GM12878 (cell line): ENCODE measurements around the gene CSRNP2. TPM values are rescaled to one million over a fixed set of nuclear protein-coding genes. Genes with fewer than 3 reads are reported as not detected.
A peak's percentile ranks its signal among the peaks of the same experiment; 100 is the strongest.

ENCODE experiments used
- BHLHE40 ChIP-seq, 2 experiments: fragments of 450-650 bp in 1 of 2; IDR thresholded peaks; 2 replicates each; pipeline ENCODE4 v1.6.1; 2011 to 2017; ENCODE audit warnings: low read depth in 2 of 2, borderline replicate concordance in 1 of 2, improper control_type of control experiment in 1 of 2, low read length in 1 of 2, mild to moderate bottlenecking in 1 of 2
- CHD2 ChIP-seq: IDR thresholded peaks from 2 replicates; pipeline ENCODE4 v1.6.1; 2011; ENCODE audit warnings: low read depth, low read length, improper control_type of control experiment, borderline replicate concordance
- ESRRA ChIP-seq: IDR thresholded peaks from 2 replicates; pipeline ENCODE4 v1.6.1; 2012; ENCODE audit warnings: mild to moderate bottlenecking, low read length, improper control_type of control experiment
- FOS ChIP-seq: IDR thresholded peaks from 3 replicates; pipeline ENCODE4 v1.6.1; 2011; ENCODE audit warnings: borderline replicate concordance; ENCODE audit not compliant: insufficient read length; ENCODE audit errors: extremely low read depth
- HDAC6 ChIP-seq: fragments of 200-600 bp; sonication (generic); IDR thresholded peaks from one replicate; pipeline ENCODE4 v1.8.0; 2017; ENCODE audit warnings: antibody characterized with exemption; ENCODE audit not compliant: unreplicated experiment
- IKZF1 ChIP-seq: fragments of 450-650 bp; conservative IDR thresholded peaks from 2 replicates; pipeline ENCODE4 v1.6.1; 2017; ENCODE audit warnings: antibody characterized with exemption, mild to moderate bottlenecking
- LARP7 ChIP-seq: fragments of 450-650 bp; IDR thresholded peaks from 2 replicates; pipeline ENCODE4 v1.6.1; 2017; ENCODE audit warnings: mild to moderate bottlenecking
- NFYB ChIP-seq: IDR thresholded peaks from 2 replicates; pipeline ENCODE4 v1.6.1; 2011; ENCODE audit warnings: low read depth, mild to moderate bottlenecking, low read length, improper control_type of control experiment, moderate library complexity; ENCODE audit not compliant: insufficient read depth
- NR2C1 ChIP-seq: fragments of 450-650 bp; IDR thresholded peaks from 2 replicates; pipeline ENCODE4 v1.6.1; 2017; ENCODE audit warnings: antibody characterized with exemption, mild to moderate bottlenecking, moderate library complexity
- POLR2A ChIP-seq: IDR thresholded peaks from 2 replicates; pipeline ENCODE4 v1.6.1; 2011; ENCODE audit warnings: low read depth, mild to moderate bottlenecking, low read length
- SIN3A ChIP-seq: IDR thresholded peaks from 2 replicates; pipeline ENCODE4 v1.6.1; 2012; ENCODE audit warnings: low read depth, low read length, improper control_type of control experiment
- SMARCA5 ChIP-seq: fragments of 450-650 bp; IDR thresholded peaks from 2 replicates; pipeline ENCODE4 v1.6.1; 2017; ENCODE audit warnings: mild to moderate bottlenecking
- ZZZ3 ChIP-seq: IDR thresholded peaks from 2 replicates; pipeline ENCODE4 v1.6.1; 2011; ENCODE audit warnings: low read depth; ENCODE audit not compliant: control insufficient read depth, insufficient read length
- polyA plus RNA-seq, 11 experiments: library from polyadenylated mRNA; depleted of rRNA in 4 of 11; unstranded in 6 of 11; stranded (reverse) in 5 of 11; fragments of >200 nt; fragmentation: Nextera tagmentation in 4 of 11; fragmentation: Illumina TruSeq in 1 of 11; extraction: Ambion mirVana in 4 of 11; extraction: Trizol in 1 of 11; gene quantifications; 1 replicate in 1 of 11; 2 replicates in 10 of 11; pipeline versions ENCODE4 v1.2.1 to v1.2.3, GENCODE V29; 2011 to 2016; ENCODE audit warnings: inconsistent platforms in 2 of 11, missing spikeins in 2 of 11, low read depth in 1 of 11
- total RNA-seq, 4 experiments: library from RNA; depleted of rRNA in 3 of 4; stranded (reverse); fragments of >200 nt in 3 of 4; fragmentation: Illumina TruSeq in 1 of 4; extraction: Trizol in 1 of 4; gene quantifications; 2 replicates each; pipeline versions ENCODE4 v1.2.1 to v1.2.3, GENCODE V29; 2013 to 2021
- TF ChIP-seq, protein P1 (sequence below): fragments of 450-650 bp; formaldehyde crosslinking; IDR thresholded peaks from 2 replicates; pipeline ENCODE4 v1.4.0; 2022; ENCODE audit warnings: mild to moderate bottlenecking, moderate library complexity
- TF ChIP-seq, protein P2 (sequence below): fragments of 450-650 bp; IDR thresholded peaks from 2 replicates; pipeline ENCODE4 v1.6.1; 2018; ENCODE audit warnings: mild to moderate bottlenecking, low read depth, moderate library complexity; ENCODE audit not compliant: partially characterized antibody
- TF ChIP-seq, protein P3 (sequence below): fragments of 450-650 bp; IDR thresholded peaks from 2 replicates; pipeline ENCODE4 v1.6.1; 2017; ENCODE audit warnings: low read depth, mild to moderate bottlenecking, moderate library complexity

Gene CSRNP2
- total and polyA plus RNA-seq, 10 of the 15 experiments (the other 5 are each of a cell fraction or from before 2014, with no cell fraction given), result 1.2 to 12.1 (median 6.3) TPM

DNA sequence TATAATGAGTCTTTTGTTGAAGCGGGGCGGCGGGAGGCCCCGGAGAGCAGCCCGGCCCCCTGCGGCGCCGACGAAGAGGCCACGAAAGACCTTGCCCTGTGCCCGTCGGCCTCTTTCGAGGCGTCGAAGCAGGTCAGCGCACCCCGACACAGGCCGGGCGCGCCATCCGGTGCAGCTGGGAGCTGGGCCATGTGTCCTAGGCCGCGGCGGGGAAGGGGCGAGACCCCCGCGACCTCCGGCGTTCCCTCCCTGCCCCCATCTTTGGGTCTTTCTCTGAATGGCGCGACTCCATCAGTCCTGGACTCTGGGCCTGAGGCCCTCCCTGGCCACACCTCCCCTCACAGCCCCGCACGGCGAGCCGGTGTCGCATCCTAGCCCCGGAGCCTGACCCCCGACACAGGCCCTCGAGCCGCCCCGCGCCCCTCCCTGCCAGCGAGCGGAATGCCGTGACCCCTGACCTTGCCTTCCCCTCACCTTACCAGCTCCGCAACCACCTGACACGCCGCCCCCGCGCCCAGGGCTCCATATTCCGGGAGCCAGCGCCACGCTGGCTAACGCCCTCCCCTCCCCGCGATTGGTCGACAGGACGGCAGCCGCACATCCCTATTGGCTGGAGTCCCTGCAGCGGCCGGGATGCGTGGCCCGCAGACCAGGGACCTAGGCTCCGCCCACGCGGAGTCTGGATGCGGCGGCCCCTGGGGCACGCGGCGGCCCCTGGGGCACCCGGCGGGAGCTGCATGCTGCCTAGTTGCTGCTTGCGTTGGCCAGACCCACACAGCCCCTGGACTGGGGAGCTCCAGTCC, 57.4 kb downstream of the CSRNP2 start, which contains the start of gene SLC11A2 (continued):
- TF ChIP-seq LARP7 (peak; percentile 65; the same call in 1 of the 2 replicates), CHD2 (peak; percentile 81), BHLHE40 (IDR thresholded peaks at IDR 0.05; ENCODE audit: borderline replicate concordance in 1 of 2, low read depth in 2 of 2, low read length in 1 of 2) (peak; percentile 55 to 85; a peak in 3 of 4 replicates), SIN3A (peak; percentile 54), ZZZ3 (no peak), POLR2A (peak; percentile 83), FOS (peak; percentile 65), NFYB (peak; percentile 96), HDAC6 (no peak), NR2C1 (peak; percentile 87), SMARCA5 (peak; percentile 55), ESRRA (no peak), IKZF1 (peak; percentile 87)
- TF ChIP-seq, protein P1, sequence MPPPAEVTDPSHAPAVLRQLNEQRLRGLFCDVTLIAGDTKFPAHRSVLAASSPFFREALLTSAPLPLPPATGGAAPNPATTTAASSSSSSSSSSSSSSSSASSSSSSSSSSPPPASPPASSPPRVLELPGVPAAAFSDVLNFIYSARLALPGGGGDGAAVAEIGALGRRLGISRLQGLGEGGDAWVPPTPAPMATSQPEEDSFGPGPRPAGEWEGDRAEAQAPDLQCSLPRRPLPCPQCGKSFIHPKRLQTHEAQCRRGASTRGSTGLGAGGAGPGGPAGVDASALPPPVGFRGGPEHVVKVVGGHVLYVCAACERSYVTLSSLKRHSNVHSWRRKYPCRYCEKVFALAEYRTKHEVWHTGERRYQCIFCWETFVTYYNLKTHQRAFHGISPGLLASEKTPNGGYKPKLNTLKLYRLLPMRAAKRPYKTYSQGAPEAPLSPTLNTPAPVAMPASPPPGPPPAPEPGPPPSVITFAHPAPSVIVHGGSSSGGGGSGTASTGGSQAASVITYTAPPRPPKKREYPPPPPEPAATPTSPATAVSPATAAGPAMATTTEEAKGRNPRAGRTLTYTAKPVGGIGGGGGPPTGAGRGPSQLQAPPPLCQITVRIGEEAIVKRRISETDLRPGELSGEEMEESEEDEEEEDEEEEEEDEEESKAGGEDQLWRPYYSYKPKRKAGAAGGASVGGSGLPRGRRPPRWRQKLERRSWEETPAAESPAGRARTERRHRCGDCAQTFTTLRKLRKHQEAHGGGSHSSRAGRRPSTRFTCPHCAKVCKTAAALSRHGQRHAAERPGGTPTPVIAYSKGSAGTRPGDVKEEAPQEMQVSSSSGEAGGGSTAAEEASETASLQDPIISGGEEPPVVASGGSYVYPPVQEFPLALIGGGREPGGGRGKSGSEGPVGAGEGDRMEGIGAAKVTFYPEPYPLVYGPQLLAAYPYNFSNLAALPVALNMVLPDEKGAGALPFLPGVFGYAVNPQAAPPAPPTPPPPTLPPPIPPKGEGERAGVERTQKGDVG (CRISPR knock-in tag), result no peak
- TF ChIP-seq, protein P2, sequence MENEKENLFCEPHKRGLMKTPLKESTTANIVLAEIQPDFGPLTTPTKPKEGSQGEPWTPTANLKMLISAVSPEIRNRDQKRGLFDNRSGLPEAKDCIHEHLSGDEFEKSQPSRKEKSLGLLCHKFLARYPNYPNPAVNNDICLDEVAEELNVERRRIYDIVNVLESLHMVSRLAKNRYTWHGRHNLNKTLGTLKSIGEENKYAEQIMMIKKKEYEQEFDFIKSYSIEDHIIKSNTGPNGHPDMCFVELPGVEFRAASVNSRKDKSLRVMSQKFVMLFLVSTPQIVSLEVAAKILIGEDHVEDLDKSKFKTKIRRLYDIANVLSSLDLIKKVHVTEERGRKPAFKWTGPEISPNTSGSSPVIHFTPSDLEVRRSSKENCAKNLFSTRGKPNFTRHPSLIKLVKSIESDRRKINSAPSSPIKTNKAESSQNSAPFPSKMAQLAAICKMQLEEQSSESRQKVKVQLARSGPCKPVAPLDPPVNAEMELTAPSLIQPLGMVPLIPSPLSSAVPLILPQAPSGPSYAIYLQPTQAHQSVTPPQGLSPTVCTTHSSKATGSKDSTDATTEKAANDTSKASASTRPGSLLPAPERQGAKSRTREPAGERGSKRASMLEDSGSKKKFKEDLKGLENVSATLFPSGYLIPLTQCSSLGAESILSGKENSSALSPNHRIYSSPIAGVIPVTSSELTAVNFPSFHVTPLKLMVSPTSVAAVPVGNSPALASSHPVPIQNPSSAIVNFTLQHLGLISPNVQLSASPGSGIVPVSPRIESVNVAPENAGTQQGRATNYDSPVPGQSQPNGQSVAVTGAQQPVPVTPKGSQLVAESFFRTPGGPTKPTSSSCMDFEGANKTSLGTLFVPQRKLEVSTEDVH, result no peak
- TF ChIP-seq, protein P3, sequence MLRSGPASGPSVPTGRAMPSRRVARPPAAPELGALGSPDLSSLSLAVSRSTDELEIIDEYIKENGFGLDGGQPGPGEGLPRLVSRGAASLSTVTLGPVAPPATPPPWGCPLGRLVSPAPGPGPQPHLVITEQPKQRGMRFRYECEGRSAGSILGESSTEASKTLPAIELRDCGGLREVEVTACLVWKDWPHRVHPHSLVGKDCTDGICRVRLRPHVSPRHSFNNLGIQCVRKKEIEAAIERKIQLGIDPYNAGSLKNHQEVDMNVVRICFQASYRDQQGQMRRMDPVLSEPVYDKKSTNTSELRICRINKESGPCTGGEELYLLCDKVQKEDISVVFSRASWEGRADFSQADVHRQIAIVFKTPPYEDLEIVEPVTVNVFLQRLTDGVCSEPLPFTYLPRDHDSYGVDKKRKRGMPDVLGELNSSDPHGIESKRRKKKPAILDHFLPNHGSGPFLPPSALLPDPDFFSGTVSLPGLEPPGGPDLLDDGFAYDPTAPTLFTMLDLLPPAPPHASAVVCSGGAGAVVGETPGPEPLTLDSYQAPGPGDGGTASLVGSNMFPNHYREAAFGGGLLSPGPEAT, result 0 out of 2 replicates have a peak, but pooled peaks have one; percentile 54
